ENCODE measurements around the gene MINDY4. TPM values are rescaled to one million over a fixed set of nuclear protein-coding genes. Genes with fewer than 3 reads are reported as not detected.
"Not testable (repeated sequence)": the region's sequence is repeated elsewhere in the genome, so short reads cannot be mapped to it uniquely, and the experiment has no call there.

Gene MINDY4
- polyA plus RNA-seq, 3 donors from 2014 or later, result 0.45 to 0.71 TPM; not detected in 1

DNA sequence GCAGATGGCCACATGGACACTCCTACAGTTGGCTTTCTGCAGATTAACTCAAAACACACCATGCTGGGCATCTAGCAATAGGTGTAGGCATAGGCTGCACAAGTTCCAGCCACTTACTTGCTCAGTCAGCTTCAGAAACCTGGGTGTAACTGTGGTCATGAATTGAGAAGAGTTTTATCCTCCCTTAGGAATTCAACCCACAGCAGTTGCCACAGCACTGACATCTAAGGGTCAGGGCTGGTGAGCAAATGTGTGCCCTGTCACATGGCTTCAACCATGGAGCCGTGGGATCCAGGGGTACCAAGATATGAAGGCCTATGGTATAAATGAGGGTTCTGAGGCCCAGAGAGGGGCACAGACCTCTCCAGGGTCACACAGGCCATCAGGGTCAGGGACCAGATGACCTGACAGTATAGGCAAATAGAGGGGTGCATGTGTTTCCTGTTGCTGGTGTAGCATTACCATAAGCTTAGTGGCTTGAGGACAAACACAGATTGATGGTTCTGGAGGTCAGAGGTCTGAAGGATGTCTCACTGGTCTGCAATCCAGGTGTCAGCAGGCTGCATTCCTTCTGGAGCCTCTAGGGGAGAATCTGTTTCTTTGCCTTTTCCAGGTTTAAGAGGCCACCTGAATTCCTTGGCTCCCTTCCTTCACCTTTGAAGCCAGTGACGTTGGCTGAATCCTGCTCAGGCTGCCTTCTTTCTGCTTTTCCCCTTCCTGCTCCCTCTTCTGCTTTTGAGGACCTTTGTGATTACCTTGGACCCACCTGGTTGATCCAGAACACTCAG is 24.1 kb downstream of the MINDY4 start:
- H3K4me1 Mint-ChIP-seq, result peaks cover 2 to 8% of the 10 kb centered on the region in 2 donors
- no peaks in the 10 kb centered on the region for H3K9me3 Mint-ChIP-seq
- H3K27me3 Mint-ChIP-seq (ENCODE audit: low read depth in 3 of 3), result peaks cover 0 to 1% (median 0%) of the 10 kb centered on the region in 3 donors
- peaks cover 0 to 3% (median 0%) of the 10 kb centered on the region in 3 donors for H3K36me3 Mint-ChIP-seq
- H3K27ac Mint-ChIP-seq, result no peak overlapping the region
- no peak for DNase-seq
- H3K4me3 Mint-ChIP-seq, result no peak overlapping the region

DNA sequence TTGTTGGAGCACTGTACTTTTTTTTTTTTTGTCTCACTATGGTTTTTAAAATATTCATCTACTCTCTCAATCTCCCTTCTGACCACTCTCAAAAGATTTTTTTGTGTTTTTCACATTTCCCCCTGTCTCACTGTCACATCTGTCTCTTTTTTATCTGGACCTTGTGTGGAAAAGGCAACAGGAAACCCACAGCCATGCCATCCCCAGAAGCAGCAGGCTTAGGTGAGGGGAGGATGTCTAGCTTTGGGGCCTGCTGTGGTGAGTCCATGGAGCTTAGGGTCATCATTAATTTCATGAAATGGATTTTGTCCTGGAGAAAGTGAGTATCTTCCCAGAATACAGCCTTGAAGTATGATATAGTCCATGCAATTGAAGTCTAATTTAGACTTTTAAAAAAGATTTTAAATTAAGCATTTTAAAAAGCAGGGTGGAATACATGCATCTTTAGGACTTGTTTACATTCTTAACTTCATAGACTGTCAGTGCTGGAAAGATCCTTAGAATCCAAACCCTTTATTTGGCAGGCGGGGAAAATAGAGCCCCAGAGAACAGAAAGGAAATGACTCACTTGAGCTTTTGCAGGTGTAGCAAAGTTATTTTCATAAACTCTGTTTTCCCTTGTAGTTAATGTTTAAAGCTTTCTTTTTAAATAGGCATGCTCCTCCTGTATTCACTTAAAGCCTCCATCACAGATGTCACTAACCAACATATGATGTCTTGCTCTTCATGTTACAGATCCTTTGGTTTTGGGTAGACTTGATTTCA is 25.1 kb downstream of the MINDY4 start:
- peaks cover 0 to 3% (median 0%) of the 10 kb centered on the region in 3 donors for H3K36me3 Mint-ChIP-seq

DNA sequence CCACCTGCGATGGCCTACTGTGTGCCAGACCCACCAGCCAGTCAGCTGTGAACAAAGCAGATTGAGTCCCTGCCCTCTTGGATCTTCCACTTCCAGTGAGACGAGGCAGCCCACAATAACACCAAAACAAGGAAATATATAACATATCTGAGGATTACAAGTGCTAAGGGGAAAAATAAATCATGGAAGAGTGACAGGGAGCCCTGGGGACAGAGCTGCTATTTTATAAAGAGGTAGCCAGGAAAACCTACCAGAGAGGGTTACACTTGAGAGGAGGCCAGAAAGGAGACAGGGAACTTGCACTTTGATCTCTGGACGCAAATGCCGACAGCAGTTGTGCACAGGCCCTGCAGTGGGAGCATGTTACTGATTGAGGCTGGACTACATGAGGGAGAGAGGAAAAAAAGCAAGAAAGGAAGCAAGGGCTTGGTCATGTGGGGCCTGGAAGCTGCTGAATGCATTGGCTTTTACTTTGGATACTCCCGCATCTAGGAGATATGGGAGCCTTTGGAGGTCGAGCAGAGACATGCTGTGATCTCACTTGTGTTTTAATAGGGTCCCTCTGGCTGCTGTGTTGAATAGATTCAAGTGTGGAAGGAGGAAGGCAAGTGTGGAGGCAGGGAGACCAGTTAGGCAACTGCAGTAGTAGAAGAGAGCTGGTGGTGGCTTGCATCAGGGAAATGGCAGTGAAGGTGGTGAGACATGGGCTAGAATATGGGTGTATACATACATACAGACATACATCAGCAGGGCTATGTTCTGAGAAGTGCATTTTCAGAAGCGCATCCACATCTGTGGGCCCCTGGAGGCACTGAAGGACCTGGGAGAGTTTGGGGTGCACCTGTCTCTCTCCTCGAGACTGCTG is 26.2 kb downstream of the MINDY4 start:
- Mint-ChIP-seq H3K4me3 (no peak overlapping the region), H3K4me1 (peaks cover 2 to 8% of the 10 kb centered on the region in 2 donors), H3K9me3 (no peaks in the 10 kb centered on the region), H3K27me3 (ENCODE audit: low read depth in 3 of 3) (no peaks in the 10 kb centered on the region), H3K27ac (no peak overlapping the region), H3K36me3 (peaks cover 0 to under 1% (median 0%) of the 10 kb centered on the region in 3 donors)
- DNase-seq, result no peak

More for the DNA sequence above, 25.1 kb downstream of the MINDY4 start:
- Mint-ChIP-seq H3K4me3 (no peak overlapping the region), H3K27me3 (ENCODE audit: low read depth in 3 of 3) (no peaks in the 10 kb centered on the region), H3K9me3 (no peaks in the 10 kb centered on the region), H3K27ac (no peak overlapping the region), H3K4me1 (peaks cover 2 to 8% of the 10 kb centered on the region in 2 donors)
- no peak for DNase-seq

DNA sequence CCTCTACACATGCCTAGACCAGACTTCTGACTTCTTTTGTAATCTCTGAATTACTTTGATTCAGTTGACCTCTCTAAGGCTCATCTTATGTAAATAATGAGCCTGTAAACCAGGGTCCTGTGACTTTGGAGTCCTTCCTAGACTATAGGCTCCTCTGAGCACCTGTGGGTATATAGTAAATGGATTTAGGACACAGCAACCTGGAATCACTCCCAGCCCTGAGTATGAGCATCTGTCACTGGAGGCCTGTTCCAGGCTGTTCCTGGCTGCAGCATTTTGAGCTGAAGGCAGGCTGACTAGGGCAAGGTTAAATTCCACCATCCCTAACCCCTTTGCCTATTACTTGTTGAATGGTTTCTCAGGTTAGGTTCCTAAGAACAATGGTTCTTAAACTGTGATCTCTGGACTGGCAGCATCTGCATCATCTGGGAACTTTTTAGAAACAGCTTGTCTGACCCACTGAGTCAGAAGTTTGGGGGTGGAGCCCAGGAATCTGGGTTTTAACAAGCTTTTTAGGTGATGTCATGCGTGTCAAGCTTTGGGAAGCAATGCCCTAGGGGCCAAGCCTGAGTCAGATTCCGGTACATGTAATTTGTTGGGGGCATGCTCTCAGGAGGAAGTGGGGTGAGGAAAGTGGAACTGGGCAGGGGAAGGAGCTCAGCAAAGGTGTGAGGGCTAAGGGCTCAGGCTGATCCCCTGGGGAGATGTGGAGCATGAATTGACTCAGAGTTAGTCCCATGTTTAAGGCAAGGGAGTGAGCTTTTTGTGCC is 28.2 kb downstream of the MINDY4 start:
- no peaks in the 10 kb centered on the region for H3K27me3 Mint-ChIP-seq (ENCODE audit: low read depth in 3 of 3)
- H3K9me3 Mint-ChIP-seq, result no peaks in the 10 kb centered on the region
- H3K27ac Mint-ChIP-seq, result no peak overlapping the region
- H3K36me3 Mint-ChIP-seq, result no peaks in the 10 kb centered on the region
- no peak overlapping the region for H3K4me3 Mint-ChIP-seq
- DNase-seq, result no peak
- peaks cover 2 to 8% of the 10 kb centered on the region in 2 donors for H3K4me1 Mint-ChIP-seq

DNA sequence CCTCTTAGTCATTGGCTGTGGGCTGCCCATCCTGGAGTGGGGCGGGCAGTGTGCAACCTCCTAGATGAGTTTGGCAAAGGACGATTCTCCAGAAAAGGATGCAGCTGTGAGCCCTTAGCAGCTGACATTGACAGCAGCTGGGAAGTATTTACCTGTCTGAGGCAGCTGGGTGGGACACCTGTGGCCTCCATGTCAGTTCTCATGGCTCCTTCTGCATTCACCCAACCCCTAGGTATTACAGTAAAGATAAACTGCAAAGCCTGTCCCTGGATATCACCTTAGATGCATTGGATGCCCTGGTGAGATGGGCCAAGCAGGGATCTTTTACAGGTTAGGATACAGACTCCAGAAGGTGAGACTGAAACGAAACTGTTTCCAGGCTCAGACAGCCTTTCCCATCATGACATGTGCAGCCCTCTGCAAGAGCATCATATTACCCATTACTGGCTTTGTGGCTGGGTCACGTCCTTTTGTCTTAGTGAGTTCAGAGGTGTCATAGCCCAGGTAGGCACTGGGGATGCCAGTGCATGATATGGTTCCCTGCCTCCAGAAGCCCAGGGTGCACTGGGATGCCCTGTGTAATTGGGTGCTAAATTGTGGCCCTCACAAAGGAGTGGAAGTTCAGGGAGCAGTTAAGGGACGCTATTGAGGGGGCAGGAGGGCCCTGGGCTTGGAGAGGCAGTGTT is 28.9 kb downstream of the MINDY4 start:
- no peaks in the 10 kb centered on the region for H3K27me3 Mint-ChIP-seq (ENCODE audit: low read depth in 3 of 3)
- H3K4me1 Mint-ChIP-seq, result peaks cover 2 to 8% of the 10 kb centered on the region in 2 donors
- DNase-seq, result no peak
- H3K9me3 Mint-ChIP-seq, result no peaks in the 10 kb centered on the region
- H3K4me3 Mint-ChIP-seq, result no peak overlapping the region
- no peak overlapping the region for H3K27ac Mint-ChIP-seq
- no peaks in the 10 kb centered on the region for H3K36me3 Mint-ChIP-seq

DNA sequence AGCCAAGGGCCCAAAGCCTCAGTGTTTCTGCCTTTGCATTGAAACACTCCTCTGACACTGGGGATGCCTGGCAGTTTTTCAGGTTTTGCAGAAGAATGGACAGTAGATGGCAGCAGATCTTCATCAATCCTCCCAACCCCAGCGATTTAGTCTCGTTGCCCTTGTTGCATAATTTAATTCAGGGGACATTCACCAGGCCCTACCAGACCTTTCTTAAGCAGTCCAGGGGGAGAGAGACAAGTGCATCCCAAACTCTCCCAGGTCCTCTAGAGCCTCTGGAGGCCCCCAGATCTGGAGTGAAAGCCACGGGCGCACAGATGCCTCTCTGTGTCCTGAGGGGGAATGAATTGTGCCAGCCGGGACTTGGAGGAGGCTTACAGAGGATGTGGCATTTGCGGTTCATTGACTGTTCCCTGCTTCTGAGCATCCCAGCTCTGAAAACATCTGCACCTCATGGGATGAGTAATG is 29.6 kb downstream of the MINDY4 start:
- Mint-ChIP-seq H3K27me3 (ENCODE audit: low read depth in 3 of 3) (no peaks in the 10 kb centered on the region), H3K9me3 (no peaks in the 10 kb centered on the region), H3K36me3 (no peaks in the 10 kb centered on the region), H3K4me3 (no peak overlapping the region), H3K27ac (no peak overlapping the region), H3K4me1 (peaks cover 2 to 7% of the 10 kb centered on the region in 2 donors)
- peak in 2 of 3 donors; percentile 2 to 14 for DNase-seq

DNA sequence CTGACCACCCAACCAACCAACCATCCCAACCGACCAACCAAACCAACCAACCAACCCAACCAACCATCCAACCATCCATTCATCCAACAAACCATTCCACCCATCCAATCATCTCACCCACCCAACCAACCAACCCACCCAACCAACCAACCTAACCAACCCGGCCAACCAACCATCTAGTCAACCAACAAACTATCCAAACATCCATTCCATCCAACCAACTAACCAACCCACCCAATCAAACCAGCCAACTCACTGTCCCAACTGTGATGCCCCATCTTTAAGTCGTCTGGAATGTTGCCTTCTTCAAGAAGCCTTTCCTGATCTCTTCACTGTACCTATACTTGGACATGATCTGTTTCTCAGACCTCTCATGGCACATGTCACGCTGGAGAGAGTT is 31.6 kb downstream of the MINDY4 start:
- Mint-ChIP-seq H3K36me3 (no peaks in the 10 kb centered on the region), H3K27ac (no peak overlapping the region), H3K27me3 (ENCODE audit: low read depth in 3 of 3) (no peaks in the 10 kb centered on the region), H3K4me3 (no peak overlapping the region), H3K9me3 (no peaks in the 10 kb centered on the region), H3K4me1 (no peaks in the 10 kb centered on the region)
- DNase-seq, result no peak

DNA sequence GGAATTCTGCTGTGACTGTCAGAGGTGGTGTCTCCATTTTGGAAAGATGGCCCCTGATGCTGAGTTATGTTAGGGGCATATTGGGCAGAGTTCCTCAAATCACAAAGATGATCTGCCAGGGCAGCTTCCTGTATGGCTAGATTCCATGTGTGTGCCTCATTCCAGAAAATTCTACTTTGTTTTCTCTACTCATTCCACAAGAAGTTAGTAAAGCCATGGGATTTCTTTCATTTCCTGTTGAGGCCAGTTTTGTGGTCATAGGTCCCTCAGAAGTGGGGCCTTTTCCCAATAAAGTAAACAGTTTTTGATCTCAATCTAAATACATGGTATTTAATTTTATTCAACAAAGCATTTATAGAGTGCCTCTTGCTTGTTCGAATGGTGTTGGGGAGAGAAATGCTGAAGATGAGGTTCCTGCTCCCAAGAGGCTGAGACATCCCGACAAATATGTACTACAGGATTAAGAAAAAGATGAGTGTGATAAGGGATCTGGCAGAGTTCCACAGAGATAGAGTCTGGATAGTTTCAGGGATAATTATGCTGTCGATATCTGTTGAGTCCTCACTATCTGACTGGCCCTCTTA is 33.0 kb downstream of the MINDY4 start:
- no peak overlapping the region for H3K27ac Mint-ChIP-seq
- no peak overlapping the region for H3K4me3 Mint-ChIP-seq

DNA sequence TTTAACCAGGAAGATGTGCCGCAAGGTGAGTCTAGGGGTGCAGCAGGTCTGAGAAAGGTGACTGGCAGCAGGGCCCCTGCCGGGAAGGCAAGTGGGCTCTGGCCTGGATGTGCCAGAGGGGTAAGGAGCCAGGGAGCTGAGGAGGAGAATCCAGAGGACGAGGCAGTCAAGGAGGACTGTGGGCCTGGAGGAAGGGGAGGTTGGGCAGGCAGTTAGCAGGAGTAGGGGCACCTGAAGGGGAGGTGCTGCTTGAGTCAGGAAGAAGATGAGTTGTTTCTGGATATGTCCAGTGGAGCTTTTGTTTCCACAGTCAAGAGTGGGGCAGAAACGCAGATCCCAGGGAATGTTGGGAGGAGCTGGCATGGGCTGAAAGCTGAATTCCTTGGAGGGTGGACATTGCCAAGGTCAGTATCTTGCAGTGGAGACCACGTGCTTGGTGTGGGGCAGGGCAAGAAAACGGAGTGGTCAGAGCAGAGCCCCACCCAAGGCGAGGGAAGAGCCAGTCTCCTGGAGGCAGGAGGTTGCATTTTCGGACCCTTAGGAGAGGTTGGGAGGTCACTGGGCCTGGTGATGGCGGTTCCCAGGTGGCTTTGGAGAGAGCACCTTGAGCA is 34.0 kb downstream of the MINDY4 start:
- Mint-ChIP-seq H3K4me3 (no peak overlapping the region), H3K27me3 (ENCODE audit: low read depth in 3 of 3) (peaks cover 0 to 2% (median 0%) of the 10 kb centered on the region in 3 donors), H3K27ac (no peak overlapping the region), H3K4me1 (no peaks in the 10 kb centered on the region), H3K9me3 (no peaks in the 10 kb centered on the region), H3K36me3 (no peaks in the 10 kb centered on the region)
- no peak for DNase-seq

More for the DNA sequence above, 33.0 kb downstream of the MINDY4 start:
- H3K27me3 Mint-ChIP-seq (ENCODE audit: low read depth in 3 of 3), result peaks cover 0 to 2% (median 0%) of the 10 kb centered on the region in 3 donors
- no peaks in the 10 kb centered on the region for H3K4me1 Mint-ChIP-seq
- no peaks in the 10 kb centered on the region for H3K36me3 Mint-ChIP-seq
- H3K9me3 Mint-ChIP-seq, result no peaks in the 10 kb centered on the region
- no peak for DNase-seq

DNA sequence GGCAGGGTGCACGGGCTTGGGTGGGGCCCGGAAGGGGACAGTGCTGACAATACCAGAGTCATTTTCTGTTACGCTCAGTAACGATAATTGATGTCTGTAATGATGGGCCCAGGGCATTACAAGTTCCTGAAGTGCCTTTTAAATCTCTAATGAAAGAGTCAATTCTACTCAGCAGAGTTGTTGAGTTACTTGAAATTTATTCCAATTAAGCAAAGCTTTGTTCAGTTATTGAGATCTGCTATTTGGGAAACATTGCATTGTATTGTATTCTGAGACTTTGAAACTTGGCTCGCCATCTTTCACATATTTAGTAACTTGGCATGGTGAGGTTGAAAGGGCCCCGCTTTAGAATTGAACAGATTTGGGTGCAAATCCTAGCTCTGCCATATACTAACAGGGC is 34.7 kb downstream of the MINDY4 start:
- no peak overlapping the region for H3K27ac Mint-ChIP-seq
- DNase-seq, result no peak
- H3K27me3 Mint-ChIP-seq (ENCODE audit: low read depth in 3 of 3), result peaks cover 0 to 2% (median 0%) of the 10 kb centered on the region in 3 donors
- no peaks in the 10 kb centered on the region for H3K4me1 Mint-ChIP-seq
- no peak overlapping the region for H3K4me3 Mint-ChIP-seq
- no peaks in the 10 kb centered on the region for H3K9me3 Mint-ChIP-seq
- no peaks in the 10 kb centered on the region for H3K36me3 Mint-ChIP-seq

DNA sequence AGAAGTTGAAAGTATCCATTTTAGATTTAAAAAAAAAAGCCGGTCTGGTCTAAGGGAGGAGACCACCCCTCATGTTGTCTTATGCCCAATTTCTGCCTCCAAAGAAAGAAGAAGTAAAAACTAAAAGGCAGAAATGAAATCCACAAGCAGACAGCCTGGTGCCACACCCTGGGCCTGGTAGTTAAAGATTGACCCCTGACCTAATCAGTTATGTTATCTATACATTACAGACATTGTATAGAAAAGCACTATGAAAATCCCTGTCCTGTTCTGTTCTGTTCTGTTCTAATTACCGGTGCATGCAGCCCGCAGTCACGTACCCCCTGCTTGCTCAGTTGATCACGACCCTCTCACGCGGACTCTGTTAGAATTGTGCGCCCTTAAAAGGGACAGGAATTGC is 36.3 kb downstream of the MINDY4 start:
- DNase-seq; H3K36me3 Mint-ChIP-seq; H3K27me3 Mint-ChIP-seq (ENCODE audit: low read depth in 3 of 3); H3K27ac Mint-ChIP-seq; H3K4me1 Mint-ChIP-seq; H3K4me3 Mint-ChIP-seq; H3K9me3 Mint-ChIP-seq: not testable (repeated sequence)

DNA sequence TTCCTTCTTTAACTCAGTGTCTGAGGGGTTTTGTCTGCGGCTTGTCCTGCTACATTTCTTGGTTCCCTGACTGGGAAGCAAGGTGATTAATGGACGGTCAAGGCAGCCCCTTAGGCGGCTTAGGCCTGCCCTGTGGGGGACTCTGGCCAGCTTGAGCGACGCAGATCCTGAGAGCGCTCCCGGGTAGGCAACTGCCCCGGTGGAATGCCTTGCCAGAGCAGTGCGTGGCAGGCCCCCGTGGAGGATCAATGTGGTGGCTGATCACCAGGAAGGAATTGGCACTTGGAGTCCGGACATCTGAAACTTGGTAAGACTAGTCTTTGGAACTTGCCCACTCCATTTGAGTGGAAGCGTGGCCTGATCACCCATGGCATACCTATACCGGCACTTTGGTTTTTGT is 36.7 kb downstream of the MINDY4 start:
- H3K9me3 Mint-ChIP-seq, H3K4me3 Mint-ChIP-seq: not testable (repeated sequence)

More for the DNA sequence above, 36.7 kb downstream of the MINDY4 start:
- not testable (repeated sequence) for H3K27me3 Mint-ChIP-seq (ENCODE audit: low read depth in 3 of 3); H3K36me3 Mint-ChIP-seq; DNase-seq; H3K27ac Mint-ChIP-seq; H3K4me1 Mint-ChIP-seq
